Left ventricle myocardium inferior (tissue), 1 donor: ENCODE data around the gene FAM240B. TPM values are rescaled to one million over a fixed set of nuclear protein-coding genes. Genes with fewer than 3 reads are reported as not detected.

ENCODE experiments used
- DNase-seq: peaks from one replicate; pipeline ENCODE4 v3.0.0-alpha.2; 2020
- H3K27ac ChIP-seq: fragments of 200-600 bp; replicated peaks from 2 replicates; pipeline ENCODE4 v1.8.0; 2021
- H3K27me3 ChIP-seq: fragments of 200-600 bp; 2 replicates; pipeline ENCODE4 v1.8.0; 2021; ENCODE audit warnings: low read depth
- H3K36me3 ChIP-seq: fragments of 200-600 bp; 2 replicates; pipeline ENCODE4 v1.8.0; 2021
- H3K4me1 ChIP-seq: fragments of 200-600 bp; 2 replicates; pipeline ENCODE4 v1.8.0; 2021
- H3K4me3 ChIP-seq: fragments of 200-600 bp; 2 replicates; pipeline ENCODE4 v1.8.0; 2021; ENCODE audit warnings: mild to moderate bottlenecking, moderate library complexity
- H3K9me3 ChIP-seq: fragments of 200-600 bp; replicated peaks from 2 replicates; pipeline ENCODE4 v1.8.0; 2021
- CTCF ChIP-seq: fragments of 200-600 bp; IDR thresholded peaks from 2 replicates; pipeline ENCODE4 v1.8.0; 2021; ENCODE audit warnings: antibody characterized with exemption, mild to moderate bottlenecking, borderline replicate concordance
- intact Hi-C: fragments of 100-400 bp; cut with micrococcal nuclease; formaldehyde crosslinking; loops from one replicate; pipeline ENCODE4 v1.11.0; 2022
- total RNA-seq: library from RNA; stranded (reverse); fragmentation: NEBNext Ultra II Directional; extraction: Animal tissue kit (Norgen Biotek cat#: 25700); gene quantifications from one replicate; pipeline ENCODE4 v1.2.1, GENCODE V29; 2021
- donor health status: DM: no; HTN: yes; CAD: no; lungs with severe emphysema.

FAM240B gene
- total RNA-seq, 1 donor from 2014 or later: not detected

DNA sequence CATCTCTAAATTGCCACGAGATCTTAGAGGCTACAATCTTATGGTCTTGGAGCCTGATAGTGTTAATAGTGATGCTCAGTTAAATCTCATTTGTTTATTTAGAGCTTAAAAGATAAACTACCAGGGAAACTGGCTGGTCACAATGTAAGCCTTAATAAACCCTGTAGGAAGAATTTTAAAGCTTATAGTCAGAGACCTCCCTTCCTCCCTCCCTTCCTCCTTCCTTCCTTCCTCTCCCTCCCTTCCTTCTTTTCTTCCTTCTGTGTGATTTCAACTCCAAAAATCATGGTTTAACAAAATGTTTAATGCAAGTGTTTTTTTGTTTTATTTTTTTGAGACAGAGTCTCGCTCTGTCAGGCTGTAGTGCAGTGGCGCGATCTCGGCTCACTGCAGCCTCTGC lies 14.9 kb upstream of the FAM240B start:
- intact Hi-C loops: no loop called here
- H3K27ac ChIP-seq: no peak overlapping the region

GRCh38 chr9:38733503-38733902 lies 13.6 kb upstream of the FAM240B start:
- Histone ChIP-seq H3K27me3 (no peaks in the 10 kb centered on the region), H3K27ac (no peak overlapping the region), H3K4me1 (no peaks in the 10 kb centered on the region), H3K9me3 (no peaks in the 10 kb centered on the region), H3K36me3 (no peaks in the 10 kb centered on the region), H3K4me3 (no peak overlapping the region)
- intact Hi-C loops: no loop called here
- no peak for TF ChIP-seq CTCF
- no peak for DNase-seq

More for the DNA sequence above, 14.9 kb upstream of the FAM240B start:
- Histone ChIP-seq H3K9me3 (no peaks in the 10 kb centered on the region), H3K36me3 (no peaks in the 10 kb centered on the region), H3K4me3 (no peak overlapping the region), H3K27me3 (peaks cover 7% of the 10 kb centered on the region), H3K4me1 (no peaks in the 10 kb centered on the region)
- no peak for TF ChIP-seq CTCF
- DNase-seq: no peak

- TF ChIP-seq CTCF: no peak
- Histone ChIP-seq H3K27me3 (no peaks in the 10 kb centered on the region), H3K4me1 (no peaks in the 10 kb centered on the region), H3K36me3 (no peaks in the 10 kb centered on the region), H3K4me3 (no peak overlapping the region), H3K27ac (no peak overlapping the region), H3K9me3 (no peaks in the 10 kb centered on the region)
- no peak for DNase-seq
- intact Hi-C loops: no loop called here
Observed at GRCh38 chr9:38732885-38733284, 13.0 kb upstream of the FAM240B start.

GRCh38 chr9:38727497-38728001 lies 7.6 kb upstream of the FAM240B start:
- peak; percentile 54 for TF ChIP-seq CTCF
- H3K9me3 ChIP-seq: no peaks in the 10 kb centered on the region
- no peak overlapping the region for H3K27ac ChIP-seq
- H3K36me3 ChIP-seq: no peaks in the 10 kb centered on the region
- no peak overlapping the region for H3K4me3 ChIP-seq
- H3K4me1 ChIP-seq: no peaks in the 10 kb centered on the region
- H3K27me3 ChIP-seq: no peaks in the 10 kb centered on the region
- DNase-seq: no peak
- intact Hi-C loops: no loop called here

GRCh38 chr9:38724754-38725153 lies 4.8 kb upstream of the FAM240B start:
- no peaks in the 10 kb centered on the region for H3K36me3 ChIP-seq
- intact Hi-C loops: no loop called here

More at GRCh38 chr9:38724754-38725153, 4.8 kb upstream of the FAM240B start:
- no peak for TF ChIP-seq CTCF
- Histone ChIP-seq H3K9me3 (no peaks in the 10 kb centered on the region), H3K27ac (no peak overlapping the region), H3K4me1 (no peaks in the 10 kb centered on the region), H3K4me3 (no peak overlapping the region), H3K27me3 (no peaks in the 10 kb centered on the region)
- DNase-seq: no peak
